ENCODE measurements around the gene ZNF846.
"Not testable (repeated sequence)": the region's sequence is repeated elsewhere in the genome, so short reads cannot be mapped to it uniquely, and the experiment has no call there.

ZNF846 gene

GRCh38 chr19:9768175-9769112, at the start of gene ZNF846:
Gene ZNF846, minus strand, starts transcription at chr19:9768738. Its CDS starts 3,788 bp downstream, at chr19:9764950.
- peak; percentile 96 for DNase-seq (ENCODE audit: low spot score)

GRCh38 chr19:9818175-9818733, 49.7 kb upstream of the ZNF846 start:
- no peak for DNase-seq (ENCODE audit: low spot score)

- no peak for DNase-seq (ENCODE audit: low spot score)
Observed at GRCh38 chr19:9811139-9811538, 42.6 kb upstream of the ZNF846 start.

GRCh38 chr19:9808855-9809824, 40.6 kb upstream of the ZNF846 start:
- no peak for DNase-seq (ENCODE audit: low spot score)

- DNase-seq (ENCODE audit: low spot score): no peak
Observed at GRCh38 chr19:9806803-9807202, 38.3 kb upstream of the ZNF846 start.

- no peak for DNase-seq (ENCODE audit: low spot score)
Observed at GRCh38 chr19:9801976-9802375, 33.4 kb upstream of the ZNF846 start.

DNA sequence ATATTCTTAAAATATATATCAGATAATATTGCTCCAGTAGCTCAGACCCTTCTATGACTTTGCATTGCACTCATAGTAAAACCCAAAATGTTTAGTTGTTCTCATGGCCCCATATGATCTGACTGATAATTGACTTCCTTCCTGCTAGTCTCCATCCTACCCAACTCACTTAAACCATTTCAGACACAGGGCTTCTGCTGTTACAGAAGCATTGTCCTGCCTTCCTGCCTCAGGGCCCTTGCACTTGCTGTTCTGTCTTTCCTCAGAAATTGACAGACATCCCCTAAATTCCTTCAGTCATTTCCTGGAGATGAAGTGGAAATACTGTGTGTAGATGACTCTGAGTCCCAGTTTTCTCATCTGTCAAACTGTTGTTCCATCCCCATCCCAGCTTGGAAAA, 30.6 kb upstream of the ZNF846 start:
- no peak for DNase-seq (ENCODE audit: low spot score)

GRCh38 chr19:9797871-9798270, 29.3 kb upstream of the ZNF846 start:
- DNase-seq (ENCODE audit: low spot score): no peak

- peak; percentile 81 for DNase-seq (ENCODE audit: low spot score)
Observed at GRCh38 chr19:9796113-9796773, 27.7 kb upstream of the ZNF846 start.

DNA sequence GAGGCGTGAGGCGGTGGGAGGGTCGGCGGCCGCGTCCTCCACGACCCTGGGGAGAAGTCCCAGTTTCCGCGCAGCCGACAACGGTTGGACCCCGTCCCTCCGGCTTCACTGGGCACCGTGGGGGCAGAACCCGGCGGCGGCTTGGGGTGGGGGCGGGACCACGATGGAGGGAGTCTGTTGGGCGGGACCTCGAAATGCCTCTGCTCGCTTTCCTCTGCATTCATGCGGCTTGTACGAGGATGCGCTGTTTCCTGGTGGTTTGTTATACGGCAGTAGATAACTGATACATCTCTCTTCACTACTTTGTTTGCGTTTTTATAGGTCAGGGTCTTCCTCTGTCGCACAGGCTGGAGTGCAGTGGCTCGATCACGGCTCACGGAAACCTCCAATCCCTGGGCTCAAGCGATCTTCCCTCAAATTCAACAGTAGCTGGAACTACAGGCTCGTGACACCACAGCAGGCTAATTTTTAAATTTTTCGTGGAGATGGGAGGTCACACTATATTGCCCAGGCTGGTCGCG, 24.6 kb upstream of the ZNF846 start:
- DNase-seq (ENCODE audit: low spot score): no peak

- DNase-seq (ENCODE audit: low spot score): peak; percentile 27
Observed at GRCh38 chr19:9792206-9793070, 23.9 kb upstream of the ZNF846 start.

DNA sequence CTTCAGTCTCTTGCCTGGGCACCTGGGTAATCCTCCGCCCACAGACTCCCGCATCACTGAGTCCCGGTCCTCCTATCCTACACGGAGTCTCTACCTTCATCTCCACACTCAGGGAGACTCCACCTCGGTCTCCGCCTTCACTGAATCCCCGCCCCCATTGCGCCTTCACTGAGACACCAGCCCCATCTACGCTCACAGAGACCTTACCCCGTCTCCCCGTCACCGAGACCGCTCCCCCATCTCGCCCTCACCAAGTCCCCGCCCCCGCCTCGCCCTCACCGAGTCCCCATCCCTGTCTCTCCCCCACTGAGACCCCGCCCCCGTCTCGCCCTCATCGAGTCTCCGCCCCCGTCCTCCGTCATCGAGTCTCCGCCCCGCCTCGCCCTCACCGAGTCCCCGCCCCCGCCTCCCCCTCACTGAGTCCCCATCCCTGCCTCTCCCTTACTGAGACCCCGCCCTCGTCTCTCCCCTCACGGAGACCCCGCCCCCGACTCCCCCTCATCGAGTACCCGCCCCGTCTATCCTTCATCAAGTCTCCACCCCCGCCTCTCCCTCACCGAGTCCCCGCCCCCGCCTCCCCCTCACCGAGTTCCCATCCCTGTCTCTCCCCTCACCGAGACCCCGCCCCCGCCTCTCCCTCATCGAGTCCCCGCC, 23.1 kb upstream of the ZNF846 start:
- peak; percentile 72 for DNase-seq (ENCODE audit: low spot score)

DNA sequence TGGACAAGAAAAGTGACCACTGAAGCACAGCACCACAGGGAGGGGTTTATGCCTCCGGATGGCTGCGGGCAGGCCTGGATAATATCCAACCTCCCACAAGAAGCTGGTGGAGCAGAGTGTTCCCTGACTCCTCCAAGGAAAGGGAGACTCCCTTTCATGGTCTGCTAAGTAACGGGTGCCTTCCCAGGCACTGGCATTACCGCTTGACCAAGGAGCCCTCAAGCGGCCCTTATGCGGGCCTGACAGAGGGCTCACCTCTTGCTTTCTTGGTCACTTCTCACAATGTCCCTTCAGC, 22.5 kb upstream of the ZNF846 start:
- not testable (repeated sequence) for DNase-seq (ENCODE audit: low spot score)

GRCh38 chr19:9789579-9789978, 21.0 kb upstream of the ZNF846 start:
- not testable (repeated sequence) for DNase-seq (ENCODE audit: low spot score)

- no peak for DNase-seq (ENCODE audit: low spot score)
Observed at GRCh38 chr19:9789066-9789465, 20.5 kb upstream of the ZNF846 start.

DNA sequence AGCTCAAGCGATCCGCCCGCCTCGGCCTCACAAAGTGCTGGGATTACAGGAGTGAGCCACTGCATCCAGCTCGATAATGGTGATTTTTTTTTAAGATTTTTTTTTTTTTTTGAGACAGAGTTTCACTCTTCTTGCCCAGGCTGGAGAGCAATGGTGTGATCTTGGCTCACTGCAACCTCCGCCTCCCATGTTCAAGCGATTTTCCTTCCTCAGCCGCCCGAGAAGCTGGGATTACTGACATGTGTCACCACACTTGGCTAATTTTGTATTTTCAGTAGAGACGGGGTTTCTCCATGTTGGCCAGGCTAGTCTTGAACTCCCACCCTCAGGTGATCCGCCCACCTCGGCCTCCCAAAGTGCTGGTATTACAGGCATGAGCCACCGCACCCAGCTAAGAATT, 20.1 kb upstream of the ZNF846 start:
- DNase-seq (ENCODE audit: low spot score): not testable (repeated sequence)

DNA sequence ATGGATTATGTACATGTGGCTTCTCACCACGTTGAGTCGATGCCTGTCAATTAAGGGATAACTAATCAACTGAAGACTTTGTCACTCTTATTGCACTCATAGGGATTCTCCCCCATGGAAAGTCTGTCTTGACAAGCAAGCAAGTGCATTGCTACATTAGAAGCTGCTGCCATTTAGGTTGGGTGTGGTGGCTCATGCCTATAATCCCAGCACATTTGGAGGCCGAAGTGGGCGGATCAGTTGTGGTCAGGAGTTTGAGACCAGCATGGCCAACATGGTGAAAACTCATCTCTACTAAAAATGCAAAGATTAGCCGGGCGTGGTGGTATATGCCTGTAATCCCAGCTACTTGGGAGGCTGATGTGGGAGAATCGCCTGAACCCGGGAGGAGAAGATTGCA, 18.3 kb upstream of the ZNF846 start:
- no peak for DNase-seq (ENCODE audit: low spot score)

DNA sequence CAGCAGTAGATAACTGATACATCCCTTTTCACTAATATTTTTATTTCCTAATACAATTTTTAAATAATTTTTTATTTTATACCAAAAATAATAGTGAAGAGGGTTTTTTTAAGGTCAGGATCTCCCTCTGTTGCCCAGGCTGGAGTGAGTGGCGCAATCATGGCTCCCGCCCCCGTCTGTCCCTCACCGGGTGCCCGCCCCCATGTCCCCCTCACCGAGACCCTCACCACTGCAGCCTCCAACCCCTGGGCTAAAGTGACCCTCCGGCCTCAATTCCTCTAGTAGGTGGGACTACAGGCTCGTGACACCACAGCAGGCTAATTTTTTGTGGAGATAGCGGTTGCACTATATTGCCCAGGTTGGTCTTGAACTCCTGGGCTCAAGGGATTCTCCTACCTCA, 17.8 kb upstream of the ZNF846 start:
- DNase-seq (ENCODE audit: low spot score): no peak

DNA sequence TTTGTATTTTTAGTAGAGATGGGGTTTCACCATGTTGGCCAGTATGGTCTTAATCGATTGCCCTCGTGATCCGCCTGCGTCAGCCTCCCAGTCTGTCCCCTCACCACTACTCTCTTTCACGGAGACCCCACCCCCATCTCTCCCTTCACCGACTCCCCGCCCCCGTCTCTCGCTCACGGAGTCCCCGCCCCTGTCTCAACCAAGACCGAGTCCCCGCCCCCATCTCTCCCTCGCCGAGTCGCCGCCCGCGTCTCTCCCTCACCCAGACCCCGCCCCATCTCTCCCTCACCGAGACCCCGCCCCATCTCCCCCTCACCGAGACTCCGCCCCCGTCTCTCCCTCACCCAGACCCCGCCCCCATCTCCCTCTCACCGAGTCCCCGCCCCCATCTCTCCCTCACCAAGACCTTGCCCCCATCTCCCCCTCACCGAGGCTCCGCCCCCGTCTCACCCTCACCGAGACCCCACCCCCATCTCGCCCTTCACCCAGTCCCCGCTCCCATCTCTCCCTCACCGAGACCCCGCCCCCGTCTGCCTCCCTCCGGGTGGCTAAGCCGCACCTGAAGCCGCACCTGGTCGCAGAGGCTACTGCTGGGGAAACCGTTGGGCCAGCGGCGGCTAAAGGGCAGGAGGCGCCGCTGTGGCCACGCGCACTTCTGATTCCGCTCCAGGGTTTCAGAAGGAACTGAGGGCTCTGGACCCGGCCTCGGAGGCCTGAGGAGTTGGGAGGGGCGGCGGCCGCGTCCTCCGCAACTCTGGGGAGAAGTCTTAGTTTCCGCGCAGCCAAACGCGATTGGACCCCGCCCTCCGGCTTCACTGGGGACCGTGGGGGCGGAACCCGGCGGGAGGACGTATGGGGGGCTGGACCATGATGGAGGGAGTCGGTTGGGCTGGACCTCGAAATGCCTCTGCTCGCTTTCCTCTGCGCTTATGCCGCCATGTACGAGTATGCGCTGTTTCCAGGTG, 17.1 kb upstream of the ZNF846 start:
- DNase-seq (ENCODE audit: low spot score): peak; percentile 83

All from LoVo (cell line).